COR-L47 (cell line): Measurements from ENCODE around the gene MFN1.

Experiments used
- DNase-seq: peaks from one replicate; lab custom pipeline; 2025; lab: John Stamatoyannopoulos, UW

The MFN1 gene

DNA sequence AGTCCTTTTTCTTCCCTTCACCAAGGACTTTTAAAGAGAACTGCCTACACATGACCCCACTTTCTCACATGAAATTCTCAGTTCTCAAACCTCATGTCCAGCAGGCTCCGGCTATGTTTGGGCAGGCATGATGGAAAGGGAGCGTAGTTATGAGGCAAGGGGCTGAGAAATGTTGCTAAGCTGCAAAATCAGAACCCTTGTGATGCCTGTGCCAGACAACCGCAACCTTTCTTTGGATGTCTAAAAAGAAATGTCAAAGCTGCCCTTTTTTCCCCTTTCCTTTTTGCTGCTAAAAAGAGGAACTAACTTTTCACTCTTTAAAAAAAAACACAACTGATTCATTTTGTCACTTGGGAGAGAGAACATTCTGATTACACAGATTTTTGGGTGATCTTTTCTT lies 84.5 kb downstream of the MFN1 start:
- DNase-seq, result no peak

DNA sequence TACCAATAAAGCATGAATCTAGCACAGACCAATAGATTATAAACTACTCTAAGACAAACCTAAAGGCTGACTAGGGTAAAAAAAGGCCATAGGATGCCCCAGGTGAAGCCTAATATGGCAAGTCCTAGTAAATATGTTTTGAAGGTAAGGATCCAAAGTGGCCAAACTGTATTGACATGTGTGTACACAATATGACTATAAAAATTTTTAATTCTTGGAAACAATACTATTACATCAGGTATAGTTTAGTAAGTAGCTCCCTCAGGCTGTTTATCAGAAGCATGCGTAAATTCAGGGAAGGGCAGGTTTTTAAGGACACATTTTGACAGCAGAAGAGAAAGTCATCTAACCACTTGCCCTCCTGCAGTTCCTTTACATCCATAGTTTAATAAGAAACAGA lies 84.9 kb downstream of the MFN1 start:
- DNase-seq, result no peak

- DNase-seq, result no peak
Measured at GRCh38 chr3:179436517-179436916, 89.0 kb downstream of the MFN1 start.

- no peak for DNase-seq
Measured at GRCh38 chr3:179438841-179439240, 91.3 kb downstream of the MFN1 start.
